GM19043 (cell line): ENCODE measurements around the gene ZBTB3.
A peak's percentile ranks its signal among the peaks of the same experiment; 100 is the strongest.
"Not testable (repeated sequence)": the region's sequence is repeated elsewhere in the genome, so short reads cannot be mapped to it uniquely, and the experiment has no call there.

Source experiments
- ATAC-seq: cut with Tn5 transposase; IDR thresholded peaks from one replicate; pipeline ENCODE4 v1.9.1; 2021; ENCODE audit warnings: low read depth; ENCODE audit not compliant: unreplicated experiment

ZBTB3 gene

DNA sequence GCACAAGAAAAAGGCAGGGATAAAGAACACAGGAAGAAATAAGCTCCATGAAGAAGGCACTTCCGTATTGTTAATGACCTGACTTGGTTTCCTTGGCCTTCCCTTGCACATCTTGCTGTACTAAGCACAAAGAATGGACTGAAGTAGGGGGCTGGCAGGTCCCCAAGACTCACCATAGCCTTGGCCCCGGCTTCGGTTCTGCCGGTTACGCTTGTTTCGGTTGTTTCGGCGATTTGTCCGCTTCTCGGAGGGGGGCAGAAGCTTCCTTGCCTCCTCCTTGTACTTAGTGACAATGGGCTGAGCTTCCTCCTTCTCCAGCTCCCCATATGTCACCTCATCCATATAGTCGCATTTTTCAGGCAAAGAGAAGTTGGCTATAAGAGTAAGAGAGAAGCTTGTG is 37.1 kb downstream of the ZBTB3 start:
- no peak for ATAC-seq

DNA sequence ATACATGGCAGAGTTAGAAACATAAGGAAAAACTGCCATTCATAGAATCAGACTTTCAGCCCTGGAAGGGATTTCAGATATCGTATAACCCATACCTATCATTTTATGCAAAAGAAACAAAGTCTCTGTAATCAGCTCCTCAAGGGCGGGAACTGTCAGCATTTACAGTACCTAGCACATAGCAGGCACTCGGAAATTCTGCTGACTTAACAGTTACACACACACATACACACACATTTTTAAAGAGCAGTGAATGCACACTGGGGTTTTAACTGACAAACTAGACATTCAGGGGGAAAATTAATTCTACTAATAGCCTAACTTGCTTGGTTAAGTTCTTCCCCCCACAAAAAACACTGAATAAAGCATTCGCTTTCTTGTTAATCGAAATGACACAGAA is 37.8 kb downstream of the ZBTB3 start:
- ATAC-seq, result no peak

DNA sequence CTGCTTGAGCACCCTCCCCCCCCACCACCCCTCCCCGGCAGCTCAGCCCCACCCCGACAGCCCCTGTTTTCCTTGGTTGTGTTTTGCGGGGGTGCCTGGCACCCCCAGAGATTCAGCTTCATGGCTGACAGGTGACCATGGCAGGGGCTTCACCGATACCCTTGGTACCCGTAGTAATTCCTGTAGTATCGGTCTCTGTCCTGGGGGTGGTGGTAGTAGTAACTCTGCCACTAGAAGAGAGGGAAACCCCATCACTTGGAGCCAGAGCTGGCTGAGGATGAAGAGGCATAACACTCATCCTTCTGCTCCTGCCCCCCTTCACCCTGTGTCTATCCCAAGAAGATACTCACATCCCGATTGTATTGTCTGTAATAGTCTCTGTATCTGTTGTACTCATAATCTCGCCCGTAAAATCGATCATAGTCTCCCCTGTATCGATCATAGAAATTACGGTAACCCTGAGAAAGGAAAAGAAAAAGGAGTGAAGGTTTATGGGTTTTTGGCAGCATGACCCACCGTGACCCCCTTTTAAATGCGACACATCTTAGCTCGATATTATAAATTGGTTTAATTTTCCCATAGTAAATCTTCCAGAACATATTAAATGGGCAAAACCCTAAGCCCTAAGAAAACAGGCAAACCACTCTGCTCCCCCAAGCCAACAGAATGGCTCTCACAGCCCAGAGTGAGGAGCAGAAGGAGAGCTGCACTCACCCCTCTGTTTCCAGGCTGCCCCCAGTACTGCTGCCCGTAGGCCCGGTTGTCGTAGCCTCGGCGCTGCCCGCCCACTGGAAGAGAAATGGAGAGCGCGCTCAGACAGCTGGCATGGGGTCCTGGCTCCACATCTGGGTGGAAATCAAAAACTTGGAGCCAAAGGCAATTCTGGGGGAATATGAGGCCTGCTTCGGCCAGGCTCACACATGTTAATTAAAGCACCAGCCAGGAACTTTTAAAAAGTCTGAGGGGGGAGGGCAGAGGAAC is 38.5 kb downstream of the ZBTB3 start:
- no peak for ATAC-seq

DNA sequence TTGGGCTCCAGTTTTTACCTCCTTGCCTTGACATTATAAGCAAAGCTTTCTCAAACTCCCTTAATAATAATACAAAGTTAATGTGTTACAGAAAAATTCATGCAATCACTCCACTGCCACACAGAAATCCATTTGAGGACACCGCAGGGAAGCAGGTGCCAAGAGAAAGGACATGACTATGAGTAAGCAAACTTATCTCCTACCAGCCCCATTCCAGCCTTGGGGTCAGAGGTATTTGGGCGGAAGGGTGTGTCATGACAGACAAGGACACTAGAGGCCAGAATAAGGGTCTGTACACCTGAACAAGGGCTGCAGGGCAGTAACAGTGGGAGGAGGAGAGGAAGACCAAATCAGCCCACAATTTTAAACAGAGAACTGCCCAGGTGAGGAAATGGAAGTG is 40.6 kb downstream of the ZBTB3 start:
- no peak for ATAC-seq

DNA sequence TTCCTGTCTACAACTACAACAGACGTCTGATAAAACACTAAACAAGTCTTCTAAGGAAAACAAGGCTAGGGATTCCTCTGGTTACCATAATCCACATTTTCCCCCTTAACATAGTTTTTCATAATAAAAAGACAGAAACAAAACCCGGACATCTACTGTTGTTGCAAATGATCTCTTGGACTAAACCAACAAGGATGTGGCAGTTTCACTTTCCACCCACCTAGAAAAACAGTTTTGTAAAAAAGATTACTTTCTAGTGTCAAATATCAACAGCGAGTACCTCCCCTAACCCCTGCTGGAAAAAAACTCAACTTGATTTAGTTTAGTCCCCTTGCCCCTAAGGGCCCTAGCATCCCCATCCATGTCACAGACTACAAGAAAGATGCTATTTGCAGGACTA is 41.1 kb downstream of the ZBTB3 start:
- ATAC-seq, result no peak

DNA sequence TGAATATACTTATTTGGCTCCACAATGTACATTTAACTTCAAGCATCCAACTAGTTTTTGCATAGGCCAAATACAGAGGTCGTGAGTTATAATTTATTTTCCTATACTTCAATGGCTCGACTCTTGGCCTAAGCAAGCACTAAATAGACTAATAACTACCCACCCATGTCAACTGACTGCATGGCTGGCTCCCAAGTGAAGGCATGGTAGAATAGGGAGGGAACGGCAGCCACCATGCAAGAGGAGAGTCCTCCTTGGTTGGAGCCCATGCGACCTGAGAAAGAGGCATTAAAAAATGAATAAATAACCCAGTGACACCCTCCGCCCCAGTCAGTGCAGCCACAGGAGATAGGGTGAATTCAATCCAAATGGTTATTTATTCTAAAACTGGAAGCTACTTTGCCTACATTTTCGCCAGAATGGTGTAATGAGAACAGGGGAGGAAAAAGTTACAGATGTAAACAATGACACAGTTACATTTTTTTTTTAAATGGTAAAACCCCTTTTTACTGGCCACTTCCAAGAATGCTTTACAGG is 41.6 kb downstream of the ZBTB3 start:
- ATAC-seq, result no peak

DNA sequence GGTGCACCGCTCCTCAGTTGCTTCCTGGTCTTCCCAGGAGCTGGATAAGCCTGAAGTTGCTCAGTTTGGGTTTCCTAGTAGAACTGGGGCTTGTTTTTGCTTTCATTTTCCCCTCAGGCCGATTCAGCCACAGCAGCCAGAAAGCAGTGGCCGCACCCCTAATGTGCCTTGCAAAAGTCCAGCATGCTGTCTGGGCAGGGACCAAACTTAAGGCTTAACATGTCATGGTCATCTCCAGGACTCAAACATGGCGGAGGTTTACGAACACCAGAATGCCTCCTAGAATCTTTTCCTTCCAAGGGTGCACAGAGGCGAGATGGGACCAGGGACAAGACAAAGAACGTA is 44.0 kb downstream of the ZBTB3 start:
- ATAC-seq, result no peak

DNA sequence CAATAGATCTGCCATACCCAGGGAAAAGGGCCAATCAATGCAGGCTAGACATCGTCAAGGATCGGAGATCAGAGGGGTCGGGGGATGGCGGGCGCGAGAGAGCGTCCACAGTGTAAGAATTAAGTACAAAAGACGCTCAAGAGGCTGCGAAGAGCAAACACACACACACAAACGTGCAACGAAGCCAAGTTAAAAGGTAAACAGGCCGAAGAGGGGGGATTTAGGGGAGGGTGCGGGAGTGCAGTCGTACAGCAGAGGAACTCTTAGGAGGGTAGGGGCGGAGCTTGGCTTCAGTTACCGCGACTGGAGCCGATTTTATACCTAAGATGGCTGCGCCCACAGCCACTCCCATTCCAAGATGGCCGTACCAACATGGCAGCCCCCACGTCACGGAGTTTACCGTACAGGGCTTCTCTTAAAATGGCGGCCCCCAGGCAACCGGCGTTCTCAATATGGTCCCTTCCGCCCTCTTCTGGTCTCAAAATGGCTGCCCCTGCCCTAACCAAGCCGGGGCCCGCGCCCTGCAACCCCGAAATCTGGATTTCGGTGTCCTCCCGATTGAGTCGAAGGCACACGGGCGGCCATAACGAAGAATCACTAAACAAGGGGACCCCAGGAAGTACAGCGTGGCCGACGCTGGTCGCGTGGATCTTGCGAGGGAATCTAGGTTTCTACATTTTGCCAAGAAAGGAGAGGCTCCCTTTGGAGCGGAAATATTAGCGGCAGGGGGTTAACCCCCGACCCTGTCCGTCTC is 44.5 kb downstream of the ZBTB3 start:
- ATAC-seq, result peak; percentile 70

DNA sequence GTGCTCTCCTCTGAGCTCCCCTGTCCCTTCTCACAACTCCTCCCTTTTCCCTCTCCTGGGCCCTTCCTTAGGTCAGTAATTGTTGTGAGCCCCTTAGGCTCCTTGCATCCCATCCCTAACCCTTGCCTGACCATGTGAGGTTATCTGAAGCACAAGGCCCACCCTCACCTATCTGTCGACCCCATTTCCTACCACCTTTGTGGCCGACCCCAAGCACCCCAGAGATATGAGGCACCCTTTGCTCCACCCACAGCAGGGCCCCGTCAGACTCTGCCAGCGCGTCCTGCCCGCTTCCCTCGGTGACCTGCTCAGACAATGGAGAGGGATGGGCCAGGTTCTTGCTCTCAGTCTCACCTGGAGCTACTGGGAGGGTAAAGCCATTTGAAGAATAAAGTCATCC is 45.2 kb downstream of the ZBTB3 start:
- no peak for ATAC-seq

DNA sequence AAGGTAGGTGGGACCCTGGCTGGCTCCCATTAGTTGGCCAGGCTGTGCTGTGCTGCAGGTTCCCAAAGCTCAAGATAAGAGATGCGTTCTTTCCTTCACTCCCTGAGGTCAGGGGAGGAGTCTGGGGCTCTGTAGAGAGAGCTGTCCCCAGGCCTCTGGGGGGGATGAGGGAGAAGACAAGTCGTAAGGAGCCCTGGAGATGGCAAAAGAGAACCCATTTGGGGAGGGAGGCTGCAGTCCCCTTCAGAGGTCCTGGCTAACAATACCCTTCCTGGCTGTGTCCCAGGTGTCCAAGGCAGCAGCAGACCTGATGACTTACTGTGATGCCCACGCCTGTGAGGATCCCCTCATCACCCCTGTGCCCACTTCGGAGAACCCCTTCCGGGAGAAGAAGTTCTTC is 45.6 kb downstream of the ZBTB3 start:
- ATAC-seq, result no peak

DNA sequence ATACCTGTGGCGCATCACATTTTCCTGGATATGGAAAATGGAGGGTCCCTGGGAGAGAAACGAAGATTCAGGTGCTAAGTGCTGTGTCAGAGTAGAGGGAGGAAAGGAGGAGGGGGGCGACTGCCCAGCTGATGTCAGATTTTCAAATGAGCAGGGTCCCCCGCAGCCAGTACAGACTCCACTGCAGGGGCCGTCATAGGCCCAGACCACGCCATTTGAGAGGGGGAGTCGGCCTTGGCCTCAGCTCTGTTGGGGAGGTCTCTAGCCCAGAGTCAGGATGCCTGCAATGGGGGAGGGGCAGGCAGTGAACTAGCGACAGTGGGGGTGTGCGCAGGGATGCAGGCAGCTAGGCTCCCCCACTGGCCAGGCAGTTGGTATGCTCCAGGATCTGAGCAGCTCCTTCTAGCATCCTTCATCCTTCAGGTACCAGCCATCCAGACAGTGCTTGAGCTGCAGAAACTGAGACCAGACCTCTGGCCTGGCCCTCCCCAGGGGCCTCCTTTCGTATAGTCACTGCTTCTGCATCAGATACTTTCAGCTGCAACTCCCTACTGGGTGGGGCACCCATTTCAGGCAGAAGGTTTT is 46.6 kb downstream of the ZBTB3 start, which contains the start of the genes BSCL2 and GNG3:
Gene BSCL2 (minus strand): TSS at position 148 of the 585 bp plus-strand sequence. CDS start 229 bp downstream, outside the sequence.
Gene GNG3 (plus strand): TSS at position 400 of the 585 bp plus-strand sequence. CDS start 620 bp downstream, outside the sequence.
- no peak for ATAC-seq

DNA sequence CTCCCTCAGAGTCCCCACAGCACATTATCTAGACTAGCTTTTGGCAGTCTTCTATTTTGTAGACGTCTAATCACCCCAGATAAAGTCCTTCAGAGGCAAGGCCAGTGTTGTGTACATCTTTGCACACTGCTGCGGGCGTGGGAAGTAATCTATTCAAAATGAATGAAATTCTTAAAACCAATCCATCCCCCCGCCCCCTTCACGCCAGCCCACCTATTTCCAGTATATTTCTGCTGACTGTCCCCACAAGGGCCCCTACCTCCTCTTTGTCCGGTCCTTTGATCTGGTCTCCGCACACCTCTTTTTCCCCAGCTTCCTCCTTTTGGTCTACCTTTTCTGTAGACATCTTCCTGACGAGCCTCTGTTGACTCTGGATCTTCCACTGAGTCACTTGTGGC is 47.1 kb downstream of the ZBTB3 start:
- no peak for ATAC-seq

DNA sequence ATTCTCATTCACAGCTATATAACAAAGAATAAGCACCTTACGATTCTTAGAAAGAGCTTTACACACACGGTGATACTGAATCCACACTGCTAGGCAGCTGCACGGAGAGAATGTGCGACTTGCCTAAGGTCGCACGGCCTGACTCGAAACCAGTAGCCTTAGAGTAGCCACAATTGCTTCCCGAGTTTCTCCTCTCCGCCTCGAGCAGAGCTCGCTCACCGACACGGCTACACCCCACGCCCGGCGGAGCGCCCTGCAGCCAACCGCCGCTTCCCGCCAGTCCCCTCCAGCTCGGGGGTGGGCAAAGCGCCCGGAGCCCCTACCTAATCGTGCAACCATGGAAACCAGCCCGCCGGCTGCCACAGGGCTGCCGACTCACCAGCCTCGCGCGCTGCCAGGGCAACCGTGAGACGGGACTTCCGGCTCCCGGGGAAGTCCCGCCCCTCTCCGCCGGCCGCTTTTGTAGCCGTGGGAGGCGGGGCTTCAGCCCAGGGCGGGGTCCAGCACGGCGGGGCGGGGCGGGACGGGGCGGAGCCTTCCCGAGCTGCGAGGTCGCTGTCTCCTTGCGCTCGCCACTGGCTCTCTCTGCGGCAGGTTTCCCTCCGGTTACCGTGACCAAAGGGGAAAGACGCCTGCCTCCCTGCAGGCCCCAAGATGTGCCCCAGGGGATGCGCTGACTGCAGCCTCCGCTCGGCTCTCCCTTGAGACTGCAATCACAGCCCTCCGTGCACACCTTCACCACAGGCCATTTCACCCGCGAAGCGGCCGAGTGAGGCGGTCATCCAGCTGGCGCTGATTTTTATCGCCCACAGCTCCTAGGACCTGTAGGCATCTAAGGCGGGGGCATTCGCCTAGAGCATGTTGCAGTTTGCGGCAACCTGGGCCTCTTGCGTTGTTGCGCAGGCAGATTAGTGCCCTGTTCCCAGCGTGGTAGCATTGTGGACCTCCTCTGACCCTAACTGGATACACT is 47.8 kb downstream of the ZBTB3 start:
- peak; percentile 56 for ATAC-seq

DNA sequence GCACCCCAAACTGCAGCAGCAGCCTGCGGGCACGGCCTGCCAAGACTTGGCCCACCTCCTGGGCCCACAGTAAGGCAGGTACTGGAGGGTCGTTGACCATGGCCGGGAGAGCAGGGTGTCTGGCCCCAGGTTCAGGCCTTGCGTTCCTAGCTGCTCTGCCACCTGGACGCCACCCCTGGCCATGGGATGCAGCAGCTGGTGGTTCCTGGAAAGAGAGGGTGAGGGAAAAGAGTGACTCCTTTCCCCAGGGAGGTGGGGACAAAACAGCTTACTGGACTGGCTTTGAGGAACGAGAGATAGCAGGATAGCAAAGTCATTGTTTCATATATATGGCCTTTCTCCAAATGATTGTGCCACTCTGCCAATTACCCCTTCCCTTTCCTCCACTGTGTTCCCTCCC is 48.5 kb downstream of the ZBTB3 start:
- no peak for ATAC-seq

DNA sequence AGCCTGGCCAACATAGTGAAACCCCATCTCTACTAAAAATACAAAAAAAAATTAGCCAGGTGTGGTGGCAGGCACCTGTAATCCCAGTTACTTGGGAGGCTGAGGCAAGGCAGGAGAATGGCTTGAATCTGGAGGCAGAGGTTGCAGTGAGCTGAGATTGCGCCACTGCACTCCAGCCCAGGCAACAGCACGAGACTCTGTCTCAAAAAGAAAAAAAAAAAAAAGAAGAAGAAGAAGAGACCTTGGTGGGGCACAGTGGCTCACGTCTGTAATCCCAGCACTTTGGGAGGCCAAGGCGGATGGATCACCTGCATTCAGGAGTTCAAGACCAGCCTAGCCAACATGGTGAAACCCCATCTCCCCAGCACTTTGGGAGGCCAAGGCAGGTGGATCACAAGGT is 50.0 kb downstream of the ZBTB3 start:
- ATAC-seq, result not testable (repeated sequence)

DNA sequence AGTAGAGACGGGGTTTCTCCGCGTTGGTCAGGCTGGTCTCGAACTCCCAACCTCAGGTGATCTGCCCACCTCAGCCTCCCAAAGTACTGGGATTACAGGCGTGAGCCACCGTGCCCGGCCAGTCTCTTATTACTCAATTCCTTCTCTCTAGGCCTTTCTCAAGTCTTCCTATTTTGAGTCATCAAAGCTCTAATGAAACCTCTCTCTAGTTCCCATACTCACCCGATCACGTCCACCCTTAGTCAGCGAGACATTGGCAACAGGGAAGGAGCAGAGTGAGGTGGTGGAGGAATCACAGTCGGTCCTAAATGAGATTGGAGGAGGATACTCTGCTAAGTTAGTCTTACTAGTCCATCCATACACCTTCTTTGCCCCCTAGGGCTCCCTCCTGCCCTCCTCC is 51.7 kb downstream of the ZBTB3 start:
- ATAC-seq, result no peak
